Left ventricle myocardium inferior (tissue), 1 donor: Measurements from ENCODE around the gene OPA3. TPM values are rescaled to one million over a fixed set of nuclear protein-coding genes. Genes with fewer than 3 reads are reported as not detected.
A peak's percentile ranks its signal among the peaks of the same experiment; 100 is the strongest.
"Not testable (repeated sequence)": the region's sequence is repeated elsewhere in the genome, so short reads cannot be mapped to it uniquely, and the experiment has no call there.

Experiments used
- DNase-seq: peaks from one replicate; pipeline ENCODE4 v3.0.0-alpha.2; 2020
- H3K27ac ChIP-seq: fragments of 200-600 bp; replicated peaks from 2 replicates; pipeline ENCODE4 v1.8.0; 2021
- H3K27me3 ChIP-seq: fragments of 200-600 bp; 2 replicates; pipeline ENCODE4 v1.8.0; 2021; ENCODE audit warnings: low read depth
- H3K36me3 ChIP-seq: fragments of 200-600 bp; 2 replicates; pipeline ENCODE4 v1.8.0; 2021
- H3K4me1 ChIP-seq: fragments of 200-600 bp; 2 replicates; pipeline ENCODE4 v1.8.0; 2021
- H3K4me3 ChIP-seq: fragments of 200-600 bp; 2 replicates; pipeline ENCODE4 v1.8.0; 2021; ENCODE audit warnings: mild to moderate bottlenecking, moderate library complexity
- H3K9me3 ChIP-seq: fragments of 200-600 bp; replicated peaks from 2 replicates; pipeline ENCODE4 v1.8.0; 2021
- intact Hi-C: fragments of 100-400 bp; cut with micrococcal nuclease; formaldehyde crosslinking; loops from one replicate; pipeline ENCODE4 v1.11.0; 2022
- long read RNA-seq: library from polyadenylated mRNA; unstranded; transcript quantifications from one replicate; pipeline ENCODE4 v2.0.0, GENCODE V29; 2021
- total RNA-seq: library from RNA; stranded (reverse); fragmentation: NEBNext Ultra II Directional; extraction: Animal tissue kit (Norgen Biotek cat#: 25700); gene quantifications from one replicate; pipeline ENCODE4 v1.2.1, GENCODE V29; 2021
- TF ChIP-seq, protein P1 (sequence below): fragments of 200-600 bp; IDR thresholded peaks from 2 replicates; pipeline ENCODE4 v1.8.0; 2021; ENCODE audit warnings: antibody characterized with exemption, mild to moderate bottlenecking, borderline replicate concordance
- donor health status: DM: no; HTN: yes; CAD: no; lungs with severe emphysema.

OPA3 gene
- 25.3 TPM for total RNA-seq
- long read RNA-seq, full-length matches to known transcripts = 8 of 18 reads
- long read RNA-seq, partial matches to known transcripts = 0 of 18 reads
- long read RNA-seq, other reads (novel, unspliced or antisense) = 10 of 18 reads

GRCh38 chr19:45584332-45585157, at the start of gene OPA3:
Gene OPA3, minus strand, starts transcription at chr19:45584802. Its CDS starts 38 bp downstream, at chr19:45584764.
- peak; percentile 100 for DNase-seq
- Histone ChIP-seq H3K27me3 (no peaks in the 10 kb centered on the region), H3K4me3 (peak within 1 kb of the TSS; percentile 87), H3K9me3 (no peaks in the 10 kb centered on the region), H3K4me1 (peaks cover 25% of the 10 kb centered on the region), H3K36me3 (peaks cover 1% of the 10 kb centered on the region), H3K27ac (peak within 1 kb of the TSS; percentile 100)
- TF ChIP-seq, protein P1, sequence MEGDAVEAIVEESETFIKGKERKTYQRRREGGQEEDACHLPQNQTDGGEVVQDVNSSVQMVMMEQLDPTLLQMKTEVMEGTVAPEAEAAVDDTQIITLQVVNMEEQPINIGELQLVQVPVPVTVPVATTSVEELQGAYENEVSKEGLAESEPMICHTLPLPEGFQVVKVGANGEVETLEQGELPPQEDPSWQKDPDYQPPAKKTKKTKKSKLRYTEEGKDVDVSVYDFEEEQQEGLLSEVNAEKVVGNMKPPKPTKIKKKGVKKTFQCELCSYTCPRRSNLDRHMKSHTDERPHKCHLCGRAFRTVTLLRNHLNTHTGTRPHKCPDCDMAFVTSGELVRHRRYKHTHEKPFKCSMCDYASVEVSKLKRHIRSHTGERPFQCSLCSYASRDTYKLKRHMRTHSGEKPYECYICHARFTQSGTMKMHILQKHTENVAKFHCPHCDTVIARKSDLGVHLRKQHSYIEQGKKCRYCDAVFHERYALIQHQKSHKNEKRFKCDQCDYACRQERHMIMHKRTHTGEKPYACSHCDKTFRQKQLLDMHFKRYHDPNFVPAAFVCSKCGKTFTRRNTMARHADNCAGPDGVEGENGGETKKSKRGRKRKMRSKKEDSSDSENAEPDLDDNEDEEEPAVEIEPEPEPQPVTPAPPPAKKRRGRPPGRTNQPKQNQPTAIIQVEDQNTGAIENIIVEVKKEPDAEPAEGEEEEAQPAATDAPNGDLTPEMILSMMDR = no peak
- intact Hi-C loops = no loop called here

DNA sequence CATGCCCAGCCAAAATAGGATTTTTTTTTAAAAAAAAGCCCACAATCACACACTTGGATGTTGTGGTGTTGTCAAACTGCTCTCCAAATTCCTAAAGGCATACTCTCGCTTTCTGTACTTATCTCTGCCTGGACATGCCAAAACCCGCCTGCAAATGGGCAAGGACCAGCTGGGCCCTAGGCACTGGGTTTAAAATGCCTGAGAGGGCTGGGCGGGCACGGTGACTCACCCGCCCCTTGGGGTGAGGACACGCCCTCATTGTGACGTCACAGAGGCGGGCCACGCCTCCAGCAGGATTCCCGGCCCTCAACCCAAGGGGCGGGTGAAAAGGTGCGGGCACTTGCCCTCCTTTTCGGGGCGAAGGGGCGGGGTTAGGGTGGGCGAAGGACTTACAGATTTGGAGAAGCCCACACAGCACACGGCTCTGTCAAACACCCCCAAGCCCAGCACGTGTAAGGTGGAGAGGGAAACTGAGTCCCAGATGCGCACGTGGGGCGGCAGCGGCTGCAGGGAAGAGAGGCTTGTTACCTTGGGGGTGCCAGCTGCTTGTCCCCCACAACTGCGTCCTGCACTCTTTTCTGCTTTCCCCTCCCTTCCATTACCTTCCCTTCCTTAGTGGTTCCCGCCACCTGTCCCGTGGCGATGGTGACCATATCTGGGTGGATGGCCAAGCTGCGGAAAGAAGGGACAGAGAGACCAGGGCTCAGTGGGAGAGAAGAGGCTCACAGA, 48.0 kb upstream of the OPA3 start:
- H3K27me3 ChIP-seq = no peaks in the 10 kb centered on the region
- intact Hi-C loops = no loop called here
- H3K9me3 ChIP-seq = no peaks in the 10 kb centered on the region
- H3K36me3 ChIP-seq = peaks cover 31% of the 10 kb centered on the region
- peak; percentile 70 for DNase-seq
- peaks cover 15% of the 10 kb centered on the region for H3K4me1 ChIP-seq
- TF ChIP-seq, protein P1 = no peak
- H3K4me3 ChIP-seq = no peak overlapping the region
- peak overlapping the region; percentile 31 for H3K27ac ChIP-seq

- DNase-seq = no peak
- no peak overlapping the region for H3K27ac ChIP-seq
- H3K4me3 ChIP-seq = no peak overlapping the region
- no peaks in the 10 kb centered on the region for H3K9me3 ChIP-seq
- H3K4me1 ChIP-seq = peaks cover 9% of the 10 kb centered on the region
- no peaks in the 10 kb centered on the region for H3K27me3 ChIP-seq
- intact Hi-C loops = no loop called here
- peaks cover 50% of the 10 kb centered on the region for H3K36me3 ChIP-seq
- TF ChIP-seq, protein P1 = no peak
These were observed 45.9 kb upstream of the OPA3 start for GRCh38 chr19:45630463-45630862.

GRCh38 chr19:45629704-45630103, 45.1 kb upstream of the OPA3 start:
- intact Hi-C loops = no loop called here
- H3K36me3 ChIP-seq = peaks cover 58% of the 10 kb centered on the region

DNA sequence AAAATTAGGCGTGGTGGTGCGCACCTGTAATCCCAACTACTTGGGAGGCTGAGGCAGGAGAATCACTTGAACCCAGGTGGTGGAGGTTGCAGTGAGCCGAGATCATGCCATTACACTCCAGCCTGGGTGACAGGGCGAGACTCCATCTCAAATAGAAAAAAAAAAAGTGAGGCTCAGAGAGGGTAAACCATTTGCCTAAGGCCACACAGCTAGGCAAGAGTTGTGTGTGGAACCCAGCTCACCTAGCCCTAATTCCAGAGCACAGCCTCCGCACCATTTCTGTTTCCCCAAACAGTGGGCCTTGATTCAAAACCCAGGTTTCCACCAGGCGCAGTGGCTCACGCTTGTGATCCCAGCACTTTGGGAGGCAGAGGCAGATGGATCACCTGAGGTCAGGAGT, 43.6 kb upstream of the OPA3 start:
- intact Hi-C loops, H3K4me1 ChIP-seq, H3K27ac ChIP-seq, DNase-seq, H3K4me3 ChIP-seq, H3K27me3 ChIP-seq, H3K9me3 ChIP-seq: not testable (repeated sequence)
- peaks cover 67% of the 10 kb centered on the region for H3K36me3 ChIP-seq

More at GRCh38 chr19:45629704-45630103, 45.1 kb upstream of the OPA3 start:
- Histone ChIP-seq H3K27ac (no peak overlapping the region), H3K4me3 (no peak overlapping the region), H3K27me3 (no peaks in the 10 kb centered on the region), H3K9me3 (no peaks in the 10 kb centered on the region), H3K4me1 (peaks cover 9% of the 10 kb centered on the region)
- TF ChIP-seq, protein P1 = no peak
- no peak for DNase-seq
